LoVo (cell line): ENCODE measurements around the gene GRAMD1A.
A peak's percentile ranks its signal among the peaks of the same experiment; 100 is the strongest.
"Not testable (repeated sequence)": the region's sequence is repeated elsewhere in the genome, so short reads cannot be mapped to it uniquely, and the experiment has no call there.

ENCODE experiments used
- DNase-seq: peaks from one replicate; pipeline ENCODE4 v3.0.0-alpha.2; 2016; ENCODE audit warnings: low spot score

The GRAMD1A gene

GRCh38 chr19:34999498-35000337, at the start of gene GRAMD1A:
Gene GRAMD1A, plus strand, starts transcription at chr19:35000323. Its CDS starts 156 bp downstream, at chr19:35000479.
- DNase-seq = peak; percentile 75

- DNase-seq = no peak
Measured at GRCh38 chr19:34953092-34953491, 47.0 kb upstream of the GRAMD1A start.

- DNase-seq = no peak
Measured at GRCh38 chr19:34957830-34958751, 42.0 kb upstream of the GRAMD1A start.

GRCh38 chr19:34959021-34959420, 41.1 kb upstream of the GRAMD1A start:
- no peak for DNase-seq

- no peak for DNase-seq
Measured at GRCh38 chr19:34960103-34960805, 39.9 kb upstream of the GRAMD1A start.

GRCh38 chr19:34960940-34961679, 39.0 kb upstream of the GRAMD1A start:
- no peak for DNase-seq

- no peak for DNase-seq
Measured at GRCh38 chr19:34961775-34962686, 38.1 kb upstream of the GRAMD1A start.

GRCh38 chr19:34962687-34963572, 37.2 kb upstream of the GRAMD1A start:
- DNase-seq = no peak

- peak; percentile 50 for DNase-seq
Measured at GRCh38 chr19:34963573-34964406, 36.3 kb upstream of the GRAMD1A start, which contains the start of gene ZNF792. Gene ZNF792, minus strand, starts transcription at chr19:34964229. Its CDS starts 567 bp downstream, at chr19:34963662.

- DNase-seq = no peak
Measured at GRCh38 chr19:34964598-34964997, 35.5 kb upstream of the GRAMD1A start.

- not testable (repeated sequence) for DNase-seq
Measured at GRCh38 chr19:34965505-34965904, 34.6 kb upstream of the GRAMD1A start.

- DNase-seq = no peak
Measured at GRCh38 chr19:34967551-34967950, 32.6 kb upstream of the GRAMD1A start.

- no peak for DNase-seq
Measured at GRCh38 chr19:34969721-34970120, 30.4 kb upstream of the GRAMD1A start.

- DNase-seq = not testable (repeated sequence)
Measured at GRCh38 chr19:34970185-34970780, 29.8 kb upstream of the GRAMD1A start.

GRCh38 chr19:34972163-34972705, 27.9 kb upstream of the GRAMD1A start:
- no peak for DNase-seq

GRCh38 chr19:34974646-34975045, 25.5 kb upstream of the GRAMD1A start:
- no peak for DNase-seq

GRCh38 chr19:34975056-34975455, 25.1 kb upstream of the GRAMD1A start:
- no peak for DNase-seq

- no peak for DNase-seq
Measured at GRCh38 chr19:34976611-34977010, 23.5 kb upstream of the GRAMD1A start.
